Activated CD4-positive, alpha-beta T cell treated with anti-CD3 and anti-CD28 coated beads for 24 hours (primary cell): ENCODE measurements around the gene FCGR3B.
"Not testable (repeated sequence)": the region's sequence is repeated elsewhere in the genome, so short reads cannot be mapped to it uniquely, and the experiment has no call there.

Experiments used
- DNase-seq, 2 donors: peaks; one replicate each; pipeline ENCODE4 v3.0.0-alpha.2; 2020; ENCODE audit warnings: low read depth in 2 of 2

The FCGR3B gene

GRCh38 chr1:161631076-161631475 is at the start of gene FCGR3B:
FCGR3B (minus strand) TSS chr1:161631176; CDS start chr1:161631094, 82 bp downstream.
- DNase-seq: no peak

- no peak for DNase-seq
Observed at GRCh38 chr1:161678500-161678899, 47.5 kb upstream of the FCGR3B start.

DNA sequence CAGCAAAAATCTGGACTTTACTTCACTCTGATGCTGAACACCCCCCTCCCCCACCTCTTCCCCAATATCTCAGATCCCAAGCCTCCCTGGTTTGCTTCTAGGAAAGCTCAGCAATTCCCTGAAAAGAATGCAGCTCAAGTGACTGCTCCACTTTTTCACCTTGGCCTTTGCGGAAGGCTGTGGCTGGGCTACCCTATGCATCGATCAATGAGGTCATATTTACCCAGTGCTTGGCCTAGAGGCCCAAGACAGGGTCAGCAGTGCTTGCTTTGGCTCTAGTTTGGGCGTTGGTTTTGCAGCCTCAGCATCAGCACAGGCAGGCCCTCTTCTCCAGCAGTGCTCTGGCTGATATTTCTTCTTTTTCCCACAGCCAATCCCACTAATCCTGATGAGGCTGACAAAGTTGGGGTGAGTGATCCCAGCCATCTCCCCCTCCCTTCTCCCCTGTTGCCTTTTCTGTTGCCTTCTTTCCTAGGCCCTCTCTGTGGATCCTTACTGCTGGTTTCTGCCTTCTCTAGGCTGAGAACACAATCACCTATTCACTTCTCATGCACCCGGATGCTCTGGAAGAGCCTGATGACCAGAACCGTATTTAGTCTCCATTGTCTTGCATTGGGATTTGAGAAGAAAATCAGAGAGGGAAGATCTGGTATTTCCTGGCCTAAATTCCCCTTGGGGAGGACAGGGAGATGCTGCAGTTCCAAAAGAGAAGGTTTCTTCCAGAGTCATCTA is 46.1 kb upstream of the FCGR3B start:
- DNase-seq: no peak

DNA sequence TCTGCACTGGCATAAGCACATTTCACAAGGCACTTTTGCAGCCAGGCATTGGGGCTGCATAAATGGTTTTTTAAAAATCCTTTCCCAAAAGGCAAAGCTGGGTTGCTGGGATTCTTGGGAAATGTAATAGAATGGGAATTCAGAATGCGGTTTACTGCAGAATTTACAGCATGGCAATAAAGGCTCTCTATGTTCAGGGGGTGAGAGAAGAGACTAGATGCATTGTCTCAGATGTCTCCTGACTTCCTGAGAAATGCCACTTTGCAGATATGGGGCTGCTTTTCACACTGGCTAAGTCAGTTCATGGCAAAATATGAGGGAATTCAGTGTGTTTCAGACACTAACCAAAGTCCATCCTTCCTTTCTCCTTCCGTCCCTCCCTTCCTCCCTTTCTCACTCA is 45.5 kb upstream of the FCGR3B start:
- no peak for DNase-seq

GRCh38 chr1:161674908-161675307 is 43.9 kb upstream of the FCGR3B start:
- not testable (repeated sequence) for DNase-seq

DNA sequence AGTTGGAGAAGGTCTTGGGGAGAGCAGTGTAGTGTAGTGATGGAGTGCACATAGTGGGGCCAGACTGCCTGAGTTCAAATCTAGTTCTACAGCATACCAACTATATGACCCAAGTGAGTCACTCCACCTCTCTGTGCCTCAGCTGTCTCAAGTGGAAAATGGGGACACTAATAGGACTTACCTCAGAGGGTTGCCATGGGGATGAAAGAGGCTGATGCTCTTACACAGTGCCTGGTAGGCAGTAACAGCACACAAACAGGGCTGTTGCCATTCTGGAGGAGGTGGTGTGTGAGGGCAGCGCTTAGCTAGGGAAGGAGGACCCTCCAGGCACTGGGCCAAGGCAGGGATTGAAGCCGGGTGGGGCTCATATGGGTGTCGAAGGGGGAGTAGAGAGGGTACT is 43.5 kb upstream of the FCGR3B start:
- DNase-seq: not testable (repeated sequence)

- not testable (repeated sequence) for DNase-seq
Observed at GRCh38 chr1:161673437-161673836, 42.5 kb upstream of the FCGR3B start.

DNA sequence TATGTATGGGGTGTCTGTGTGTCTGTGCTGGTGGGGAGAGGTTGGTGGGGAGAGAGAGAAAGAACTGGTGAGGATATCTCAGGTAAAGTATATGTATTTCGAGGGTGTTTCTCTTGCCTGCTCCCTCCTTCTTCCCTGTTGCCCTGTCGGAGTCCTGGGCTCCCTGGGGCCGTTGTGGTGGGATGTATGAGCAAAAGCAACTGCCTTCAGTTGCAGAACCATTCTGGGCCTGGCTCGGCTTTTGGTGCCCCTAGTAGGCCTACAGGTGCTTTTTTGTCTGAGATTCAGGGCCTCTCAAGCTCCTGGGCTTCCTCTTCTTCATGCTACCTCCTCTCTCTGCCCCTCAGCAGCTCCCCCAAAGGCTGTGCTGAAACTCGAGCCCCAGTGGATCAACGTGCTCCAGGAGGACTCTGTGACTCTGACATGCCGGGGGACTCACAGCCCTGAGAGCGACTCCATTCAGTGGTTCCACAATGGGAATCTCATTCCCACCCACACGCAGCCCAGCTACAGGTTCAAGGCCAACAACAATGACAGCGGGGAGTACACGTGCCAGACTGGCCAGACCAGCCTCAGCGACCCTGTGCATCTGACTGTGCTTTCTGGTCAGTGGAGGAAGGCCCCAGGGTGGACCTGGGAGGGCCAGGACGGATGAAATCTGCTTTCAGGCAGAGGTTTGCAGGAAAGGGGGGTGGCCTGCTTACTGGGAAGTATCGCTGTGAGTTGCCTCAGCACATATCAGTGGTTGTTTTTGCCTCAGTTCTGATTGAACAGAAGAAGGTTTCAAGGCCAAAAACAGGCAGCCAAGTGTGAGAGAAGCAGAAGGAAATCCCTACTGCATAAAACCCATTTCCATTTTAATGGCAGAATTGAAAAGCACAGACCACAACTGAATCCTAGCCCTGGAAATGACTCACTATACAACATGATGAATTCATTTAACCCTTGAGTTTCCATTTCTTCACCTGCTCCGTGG is 40.4 kb upstream of the FCGR3B start:
- not testable (repeated sequence) for DNase-seq

GRCh38 chr1:161664689-161665088 is 33.7 kb upstream of the FCGR3B start:
- DNase-seq: not testable (repeated sequence)

DNA sequence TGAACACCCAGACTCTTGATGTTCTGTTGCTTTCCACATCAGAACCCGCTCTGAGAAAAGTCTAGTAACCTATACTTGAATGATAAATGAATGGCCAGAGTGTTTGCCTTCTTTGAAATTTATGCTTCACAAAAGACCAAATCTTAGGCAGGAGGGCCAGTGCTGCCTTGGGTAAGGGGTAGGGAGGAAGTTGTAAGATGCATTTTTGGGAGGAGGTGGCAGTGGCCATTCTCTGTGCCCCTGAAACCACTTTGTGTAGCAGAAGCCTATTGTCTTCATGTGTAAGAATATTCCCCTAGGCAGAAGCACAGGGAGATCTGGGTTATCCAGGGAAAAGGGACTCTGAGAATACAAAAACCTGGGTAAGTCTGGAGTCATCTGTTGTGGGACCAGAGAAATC is 32.6 kb upstream of the FCGR3B start:
- not testable (repeated sequence) for DNase-seq

- DNase-seq: not testable (repeated sequence)
Observed at GRCh38 chr1:161662684-161663339, 31.8 kb upstream of the FCGR3B start, which contains the start of gene FCGR2B. FCGR2B (plus strand) TSS chr1:161663143; CDS start chr1:161663242, 99 bp downstream.

GRCh38 chr1:161661660-161662311 is 30.8 kb upstream of the FCGR3B start:
- DNase-seq: not testable (repeated sequence)

DNA sequence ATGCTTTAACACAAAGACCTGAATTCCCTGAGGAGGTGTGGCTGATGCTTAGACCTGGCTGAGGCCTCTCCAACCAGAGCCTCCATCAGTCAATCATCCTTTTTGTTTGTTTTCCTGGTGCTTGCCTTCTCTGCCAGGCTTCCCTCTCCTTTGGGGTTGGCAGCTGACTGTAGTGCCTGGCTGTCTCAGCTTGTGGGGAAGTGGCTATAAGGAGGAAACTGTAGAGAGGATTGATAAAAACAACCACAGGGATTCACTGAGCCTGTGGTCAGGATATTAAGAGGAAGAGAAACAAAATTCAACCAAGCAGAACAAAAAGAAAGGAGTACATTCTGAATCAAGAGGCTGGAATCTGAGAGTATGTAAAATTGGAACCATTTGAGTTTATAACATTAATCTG is 27.5 kb upstream of the FCGR3B start:
- DNase-seq: not testable (repeated sequence)

DNA sequence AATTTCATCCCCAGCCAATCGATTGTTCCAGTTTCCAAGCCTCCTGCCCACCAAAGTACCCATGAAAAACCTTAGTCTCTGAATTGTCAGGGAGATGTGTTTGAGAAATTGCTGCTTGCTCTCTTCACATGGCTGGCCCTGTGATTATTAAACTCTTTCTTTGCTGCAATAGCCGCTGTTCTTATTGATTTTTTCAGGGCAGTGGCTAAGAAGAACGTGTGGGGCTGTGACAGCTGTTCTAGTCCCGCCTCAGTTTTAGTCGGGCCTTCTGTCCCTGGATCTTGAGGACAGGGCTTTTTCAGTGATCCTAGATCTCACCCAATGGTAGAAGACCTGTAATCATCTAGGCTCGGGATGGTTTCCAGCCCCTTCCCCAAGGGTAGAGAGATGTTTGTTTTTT is 23.0 kb upstream of the FCGR3B start:
- DNase-seq: not testable (repeated sequence)

- DNase-seq: not testable (repeated sequence)
Observed at GRCh38 chr1:161653541-161653940, 22.6 kb upstream of the FCGR3B start.

DNA sequence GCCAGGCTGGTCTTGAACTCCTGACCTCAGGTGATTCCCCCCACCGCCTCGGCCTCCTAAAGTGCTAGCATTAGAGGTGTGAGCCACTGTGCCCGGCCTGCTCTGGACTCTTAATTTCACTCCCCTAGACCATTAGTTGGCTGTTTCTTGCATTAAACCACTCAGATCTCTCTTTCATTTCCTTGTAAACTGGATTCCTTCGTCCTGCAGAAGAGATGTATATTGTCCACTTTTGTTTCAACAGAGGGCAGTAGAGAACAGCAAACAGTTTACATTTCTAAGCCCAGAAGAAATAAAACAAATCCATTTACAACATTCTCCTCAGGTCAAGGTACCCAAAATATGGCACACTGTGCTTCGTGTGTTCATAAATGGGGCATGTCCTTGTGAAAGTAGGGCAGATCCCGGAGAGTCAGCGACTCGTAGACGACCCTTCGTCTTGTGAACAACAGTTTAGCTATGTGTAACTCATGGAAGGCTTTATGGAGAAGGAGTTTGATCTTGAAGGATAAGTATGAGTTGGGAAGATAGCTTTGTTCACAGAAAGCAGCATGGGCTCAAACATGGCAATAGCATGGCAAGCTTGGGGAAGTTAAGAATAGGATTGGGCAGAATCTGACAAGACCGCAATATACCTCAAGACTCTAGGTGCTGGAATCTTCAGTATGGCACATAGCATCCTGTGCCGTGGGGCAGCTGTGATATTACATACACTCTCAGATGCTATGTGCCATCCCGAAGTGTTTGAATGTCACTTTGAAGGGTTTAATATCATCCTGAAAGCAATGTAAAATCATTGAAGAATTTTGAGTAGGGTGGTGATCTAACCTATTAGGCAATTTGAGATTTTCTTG is 16.8 kb upstream of the FCGR3B start:
- DNase-seq: not testable (repeated sequence)

DNA sequence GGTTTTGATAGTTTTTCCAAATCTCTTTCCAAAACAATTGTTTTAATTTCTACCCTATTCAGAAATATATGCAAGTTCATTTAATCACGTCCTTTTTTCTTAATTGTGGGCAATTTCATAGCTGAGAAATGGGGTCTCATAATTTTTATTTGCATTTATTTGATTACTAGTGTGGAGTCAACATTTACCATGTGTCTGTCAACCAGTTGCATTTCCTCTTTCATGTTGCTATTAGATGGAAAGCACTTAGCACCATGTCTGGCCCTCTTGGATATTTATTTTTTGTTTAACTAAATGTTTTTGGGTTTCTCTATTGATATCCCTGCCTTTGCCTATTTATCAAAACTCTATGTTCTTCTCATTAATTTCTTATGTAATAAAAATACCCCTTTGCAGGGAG is 13.9 kb upstream of the FCGR3B start:
- DNase-seq: not testable (repeated sequence)

DNA sequence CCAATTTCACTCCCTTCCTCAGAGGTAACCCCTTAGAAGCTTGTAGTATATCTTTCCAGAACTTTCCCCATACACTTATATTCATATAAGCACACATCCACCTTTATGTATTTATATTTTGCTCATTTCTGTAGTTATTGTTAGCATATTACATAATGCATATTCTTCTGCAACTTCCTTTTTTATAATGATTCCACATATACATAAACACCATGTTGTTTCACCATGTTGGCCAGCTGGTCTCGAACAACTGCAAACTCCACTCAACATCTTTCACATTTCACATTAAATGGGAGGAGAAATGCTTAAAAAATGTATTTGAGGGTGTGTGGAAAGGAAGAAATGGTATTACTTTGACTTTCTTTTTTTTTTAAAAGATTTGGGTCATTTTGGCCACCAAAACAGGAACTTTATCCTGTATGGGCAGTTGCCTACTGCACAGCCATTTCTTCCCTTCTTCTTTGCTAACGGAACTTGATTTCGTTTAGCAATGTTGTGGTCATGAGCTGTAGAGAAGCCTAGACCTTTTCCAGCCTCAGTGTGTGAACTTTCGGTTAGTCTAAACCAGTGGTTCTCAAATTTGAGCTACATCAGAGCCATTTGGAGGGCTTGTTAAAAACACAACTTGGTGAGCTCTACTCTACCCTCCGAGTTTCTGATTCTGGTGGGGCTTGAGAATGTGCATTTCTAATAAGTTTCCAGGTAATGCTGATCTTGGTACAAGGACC is 12.7 kb upstream of the FCGR3B start:
- DNase-seq: not testable (repeated sequence)

DNA sequence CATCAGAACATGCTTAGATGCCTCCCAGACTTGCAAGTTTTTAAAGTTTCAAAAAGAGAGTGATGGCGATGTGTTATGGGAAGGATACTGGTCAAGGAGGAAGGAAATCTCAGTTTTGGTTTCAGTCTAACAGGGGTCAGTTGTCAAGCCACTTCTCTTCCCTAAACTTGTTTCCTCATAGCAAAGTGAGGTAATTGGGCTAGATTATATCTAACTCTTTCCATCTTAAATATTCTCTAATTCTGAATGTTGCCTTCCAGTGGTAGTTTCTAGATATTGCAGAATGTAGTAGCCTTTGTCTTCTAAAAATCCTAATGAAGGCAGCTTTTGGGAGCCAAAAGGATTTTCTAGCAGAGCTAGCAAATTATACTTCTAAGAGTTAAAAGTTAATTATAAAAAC is 11.7 kb upstream of the FCGR3B start:
- DNase-seq: not testable (repeated sequence)

DNA sequence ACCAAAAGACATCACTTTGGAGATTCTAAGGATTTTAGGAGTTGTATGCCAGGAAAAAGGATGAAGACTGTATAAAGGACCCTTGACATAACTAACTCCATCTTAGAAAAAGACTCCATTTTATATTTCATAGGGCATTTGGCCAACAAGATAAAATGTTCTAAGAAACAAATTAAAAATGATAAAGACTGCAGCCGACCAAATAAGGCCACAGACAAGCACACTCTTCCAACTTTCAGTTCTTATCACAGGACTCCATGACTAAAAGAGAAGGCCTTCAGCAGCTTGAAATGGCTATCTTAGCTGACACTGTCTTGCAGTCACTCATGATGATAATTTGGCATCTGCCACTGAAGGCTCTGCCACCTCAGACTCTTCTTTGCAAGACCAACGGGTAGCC is 8.2 kb upstream of the FCGR3B start:
- DNase-seq: not testable (repeated sequence)
